ENCODE measurements around the gene ACTR10. TPM values are rescaled to one million over a fixed set of nuclear protein-coding genes. Genes with fewer than 3 reads are reported as not detected.

ACTR10 gene
- total and polyA plus RNA-seq, 3 donors from 2014 or later = 53.0 to 87.2 (median 68.0) TPM

GRCh38 chr14:58283730-58284129, 83.8 kb downstream of the ACTR10 start:
- Histone ChIP-seq H3K4me1 (no peaks in the 10 kb centered on the region), H3K27me3 (no peaks in the 10 kb centered on the region), H3K9me3 (no peaks in the 10 kb centered on the region), H3K4me3 (no peak overlapping the region), H3K27ac (no peak overlapping the region), H3K36me3 (ENCODE audit: low read depth, missing control alignments) (peaks cover 5% of the 10 kb centered on the region)
- no peak for DNase-seq
- intact Hi-C loops (cut with DNase I; ENCODE audit: low total_unique reads) = no loop called here
- TF ChIP-seq CTCF (IDR thresholded peaks at IDR 0.05) = no peak
- TF ChIP-seq POLR2A (IDR thresholded peaks at IDR 0.05) = no peak

GRCh38 chr14:58285132-58285531, 85.2 kb downstream of the ACTR10 start:
- H3K9me3 ChIP-seq = no peaks in the 10 kb centered on the region
- intact Hi-C loops (cut with DNase I; ENCODE audit: low total_unique reads) = no loop called here
- TF ChIP-seq CTCF (IDR thresholded peaks at IDR 0.05) = no peak
- TF ChIP-seq POLR2A (IDR thresholded peaks at IDR 0.05) = no peak
- H3K4me1 ChIP-seq = no peaks in the 10 kb centered on the region
- peaks cover 5% of the 10 kb centered on the region for H3K36me3 ChIP-seq (ENCODE audit: low read depth, missing control alignments)
- H3K27ac ChIP-seq = no peak overlapping the region
- no peak for DNase-seq
- H3K27me3 ChIP-seq = no peaks in the 10 kb centered on the region
- no peak overlapping the region for H3K4me3 ChIP-seq
- WGBS, 2 donors = 95 to 96% methylated on average over 4 of the region's 4 CpGs

Small RNA genes lying within 50 kb of the gene (small RNA-seq; reads per million reads assigned to genes)
- 0 reads per million in 2 donors for gene RN7SL598P

Other genes with a start within 250 kb of the ACTR10 start
- gene ARMH4, start 47.9 kb upstream of the ACTR10 start, total RNA-seq = 10 to 100 TPM; 38.7 to 65.8 TPM
- gene ARMH4, start 47.9 kb upstream of the ACTR10 start, polyA plus RNA-seq (ENCODE audit: insufficient read depth, low read depth, low replicate concordance) = 13.5 TPM
- 10 to 100 TPM; 87.6 to 88.7 TPM for gene PSMA3, start 44.7 kb downstream of the ACTR10 start, total RNA-seq
- 84.0 TPM for gene PSMA3, start 44.7 kb downstream of the ACTR10 start, polyA plus RNA-seq (ENCODE audit: insufficient read depth, low read depth, low replicate concordance)
- 10 to 100 TPM; 26.9 to 29.3 TPM for gene ARID4A, start 98.4 kb downstream of the ACTR10 start, total RNA-seq
- 3.1 TPM for gene ARID4A, start 98.4 kb downstream of the ACTR10 start, polyA plus RNA-seq (ENCODE audit: insufficient read depth, low read depth, low replicate concordance)
- 10 to 100 TPM in 1 of 2 donors, 1 to 10 TPM in 1; 9.8 to 33.1 TPM for gene TOMM20L, start 195.8 kb downstream of the ACTR10 start, total RNA-seq
- 22.7 TPM for gene TOMM20L, start 195.8 kb downstream of the ACTR10 start, polyA plus RNA-seq (ENCODE audit: insufficient read depth, low read depth, low replicate concordance)
- gene TIMM9, start 227.4 kb downstream of the ACTR10 start, total RNA-seq = 10 to 100 TPM; 33.8 to 37.0 TPM
- 56.9 TPM for gene TIMM9, start 227.4 kb downstream of the ACTR10 start, polyA plus RNA-seq (ENCODE audit: insufficient read depth, low read depth, low replicate concordance)
- gene KIAA0586, start 227.6 kb downstream of the ACTR10 start, total RNA-seq = 10 to 100 TPM; 46.2 to 62.0 TPM
- 38.7 TPM for gene KIAA0586, start 227.6 kb downstream of the ACTR10 start, polyA plus RNA-seq (ENCODE audit: insufficient read depth, low read depth, low replicate concordance)

Measured in testis (tissue), 3 donors.